HepG2 (cell line): ENCODE results near the gene RPRML. TPM values are rescaled to one million over a fixed set of nuclear protein-coding genes. Genes with fewer than 3 reads are reported as not detected.
"Not testable (repeated sequence)": the region's sequence is repeated elsewhere in the genome, so short reads cannot be mapped to it uniquely, and the experiment has no call there.

ENCODE experiments used
- ATAC-seq: fragments of 200-7000 bp; cut with Tn5 transposase; 3 replicates; pipeline ENCODE4 v1.9.1; 2020; ENCODE audit warnings: mild to moderate bottlenecking, moderate library complexity
- BruUV-seq: library from RNA; stranded (reverse); fragments of 400-500 nt; replicated peaks from 2 replicates; lab custom pipeline; 2021; lab: Mats Ljungman, UMichigan
- CTCF ChIA-PET: fragments of 300-600 bp; formaldehyde crosslinking; extraction: SDS; loops from one replicate; lab custom pipeline; 2021; ENCODE audit warnings: low total read pairs, inconsistent platforms, low intra/inter-chr PET ratio; lab: Yijun Ruan, JAX
- POLR2A ChIA-PET: fragments of 350-600 bp; sonication (Branson Sonifier 250); formaldehyde crosslinking; loops from one replicate; lab custom pipeline; 2020; ENCODE audit warnings: antibody characterized with exemption, inconsistent platforms; lab: Yijun Ruan, JAX
- DNase-seq: peaks from one replicate; pipeline ENCODE4 v3.0.0-alpha.2; 2015; ENCODE audit warnings: low spot score
- FAIRE-seq: peaks from 3 replicates; lab custom pipeline; 2011; peaks lifted over from hg19 to GRCh38; lab: Jason Lieb, UNC
- H2AFZ ChIP-seq: one replicate; pipeline ENCODE4 v1.6.1; 2011; ENCODE audit warnings: low read length, inconsistent platforms
- H3K27ac ChIP-seq: fragments of 300-600 bp; 3 replicates; pipeline ENCODE4 v1.8.0; 2011; ENCODE audit warnings: mixed run types, mild to moderate bottlenecking, mixed read lengths, low read length, inconsistent platforms; ENCODE audit not compliant: insufficient read depth; ENCODE audit errors: extremely low read length
- H3K27me3 ChIP-seq, 2 experiments: fragments of 200-600 bp in 1 of 2; 2 replicates in 1 of 2; 3 replicates in 1 of 2; pipeline versions ENCODE4 v1.6.0 to v1.8.0; 2011; ENCODE audit warnings: low read length in 2 of 2, mild to moderate bottlenecking in 2 of 2, moderate library complexity in 2 of 2, inconsistent platforms in 1 of 2; ENCODE audit not compliant: insufficient read depth in 2 of 2, control insufficient read depth in 1 of 2
- H3K36me3 ChIP-seq, 2 experiments: fragments of 200-600 bp in 1 of 2; replicated peaks in 1 of 2; 2 replicates in 1 of 2; 3 replicates in 1 of 2; pipeline versions ENCODE4 v1.5.1 to v1.8.0; 2011; ENCODE audit warnings: low read length in 2 of 2, inconsistent platforms in 1 of 2; ENCODE audit not compliant: insufficient read depth in 2 of 2, control insufficient read depth in 1 of 2
- H3K4me1 ChIP-seq: 2 replicates; pipeline ENCODE4 v1.5.1; 2012; ENCODE audit warnings: low read length, inconsistent platforms; ENCODE audit not compliant: insufficient read depth
- H3K4me2 ChIP-seq: 2 replicates; pipeline ENCODE4 v1.6.0; 2011; ENCODE audit warnings: low read depth, low read length, inconsistent platforms
- H3K4me3 ChIP-seq, 3 experiments: fragments of 200-600 bp in 1 of 3; sonication (generic), shearing (Covaris generic) in 1 of 3; replicated peaks in 1 of 3; 2 replicates each; pipeline ENCODE4 v1.5.1; 2011 to 2016; ENCODE audit warnings: low read length in 3 of 3, inconsistent platforms in 2 of 3, low read depth in 2 of 3, mild to moderate bottlenecking in 2 of 3, control low read depth in 1 of 3, mixed read lengths in 1 of 3; ENCODE audit not compliant: insufficient read depth in 1 of 3
- H3K79me2 ChIP-seq: one replicate; pipeline ENCODE4 v1.6.1; 2011; ENCODE audit warnings: low read length, inconsistent platforms; ENCODE audit not compliant: insufficient read depth
- H3K9ac ChIP-seq: 2 replicates; pipeline ENCODE4 v1.6.0; 2011; ENCODE audit warnings: mild to moderate bottlenecking, low read depth, low read length, inconsistent platforms; ENCODE audit not compliant: insufficient read depth
- H3K9me3 ChIP-seq: 2 replicates; pipeline ENCODE4 v1.5.1; 2012; ENCODE audit warnings: mild to moderate bottlenecking, low read length
- H4K20me1 ChIP-seq: 2 replicates; pipeline ENCODE4 v1.6.0; 2011; ENCODE audit warnings: inconsistent platforms, mild to moderate bottlenecking, low read length, moderate library complexity; ENCODE audit not compliant: insufficient read depth
- BHLHE40 ChIP-seq: IDR thresholded peaks from 2 replicates; pipeline ENCODE4 v1.6.1; 2011; ENCODE audit warnings: low read length, improper control_type of control experiment
- FOXA1 ChIP-seq, 2 experiments: fragments of 450-650 bp in 1 of 2; sonication (generic) in 1 of 2; formaldehyde crosslinking in 1 of 2; IDR thresholded peaks; 2 replicates each; pipeline versions ENCODE4 v1.4.0 to v1.6.1; 2016 to 2020; ENCODE audit warnings: missing genetic modification reagents in 1 of 2
- ZNF503 ChIP-seq: sonication (generic); formaldehyde crosslinking; IDR thresholded peaks from 2 replicates; pipeline ENCODE4 v1.4.0; 2020; ENCODE audit warnings: missing genetic modification reagents
- WGBS: methylation state at CpG from one replicate; pipeline ENCODE4 v1.1.6; 2017; ENCODE audit warnings: low lambda C conversion rate; 5-methylcytosine and 5-hydroxymethylcytosine counted together
- in situ Hi-C: cut with HindIII; loops from 2 replicates; pipeline ENCODE4 v1.10.0; 2017; ENCODE audit warnings: low pct_unique_long_range_greater_than_20kb; ENCODE audit not compliant: extremely low pct_ligation_motif_present
- intact Hi-C: fragments of 100-400 bp; cut with micrococcal nuclease; formaldehyde crosslinking; loops from one replicate; pipeline ENCODE4 v1.10.0; 2022; ENCODE audit not compliant: unreplicated experiment
- polyA plus RNA-seq, 8 experiments: library from polyadenylated mRNA; depleted of rRNA in 3 of 8; stranded (reverse) in 7 of 8; unstranded in 1 of 8; fragments of >200 nt; fragmentation: Illumina TruSeq in 4 of 8; extraction: Trizol in 4 of 8; gene quantifications; 2 replicates each; pipeline versions ENCODE4 v1.2.1 to v1.2.3, GENCODE V29; 2011 to 2016; ENCODE audit warnings: low read depth in 4 of 8, missing spikeins in 1 of 8, mixed read lengths in 1 of 8; ENCODE audit not compliant: insufficient read depth in 1 of 8
- total RNA-seq, 5 experiments: library from RNA; depleted of rRNA; stranded (reverse); fragments of >200 nt; fragmentation: Illumina TruSeq; extraction: Trizol; gene quantifications; 2 replicates each; pipeline ENCODE4 v1.2.3, GENCODE V29; 2016; ENCODE audit warnings: low read depth in 1 of 5
- TF ChIP-seq, protein P1 (sequence below): sonication (generic); formaldehyde crosslinking; IDR thresholded peaks from 2 replicates; pipeline ENCODE4 v1.5.1; 2020; ENCODE audit warnings: mild to moderate bottlenecking, missing genetic modification reagents, borderline replicate concordance
- TF ChIP-seq, protein P2 (sequence below): sonication (generic); formaldehyde crosslinking; IDR thresholded peaks from 2 replicates; pipeline ENCODE4 v1.4.0; 2020; ENCODE audit warnings: missing genetic modification reagents, borderline replicate concordance
- TF ChIP-seq, protein P3 (sequence below), 2 experiments: sonication (generic) in 1 of 2; formaldehyde crosslinking in 1 of 2; IDR thresholded peaks; 2 replicates each; pipeline versions ENCODE4 v1.4.0 to v1.6.1; 2016 to 2020; ENCODE audit warnings: borderline replicate concordance in 1 of 2, low read depth in 1 of 2, mild to moderate bottlenecking in 1 of 2, missing genetic modification reagents in 1 of 2

RPRML gene
- total and polyA plus RNA-seq, 2 of the 13 experiments (the other 11 are each of a cell fraction or from before 2014, with no cell fraction given) = not detected

GRCh38 chr17:47016966-47017365, 37.9 kb upstream of the RPRML start:
- H3K9ac ChIP-seq, DNase-seq, in situ Hi-C loops, H3K27me3 ChIP-seq, H3K4me3 ChIP-seq, H4K20me1 ChIP-seq, intact Hi-C loops, BruUV-seq, CTCF ChIA-PET, POLR2A ChIA-PET, H3K36me3 ChIP-seq, ATAC-seq, H3K4me2 ChIP-seq, H2AFZ ChIP-seq, H3K4me1 ChIP-seq, H3K27ac ChIP-seq, H3K9me3 ChIP-seq, H3K79me2 ChIP-seq, FAIRE-seq: not testable (repeated sequence)
- WGBS = 94% methylated on average over 9 of the region's 15 CpGs

GRCh38 chr17:47013341-47013740, 34.3 kb upstream of the RPRML start:
- no peak for FAIRE-seq
- Histone ChIP-seq H2AFZ (no peak overlapping the region), H4K20me1 (no peaks in the 10 kb centered on the region), H3K27me3 (no peaks in the 10 kb centered on the region), H3K9ac (no peak overlapping the region), H3K79me2 (no peaks in the 10 kb centered on the region), H3K4me2 (no peak overlapping the region), H3K4me1 (no peaks in the 10 kb centered on the region), H3K4me3 (no peak overlapping the region), H3K36me3 (no peaks in the 10 kb centered on the region; a peak in 1 of 5 replicates), H3K27ac (no peak overlapping the region), H3K9me3 (no peaks in the 10 kb centered on the region)
- intact Hi-C loops = no loop called here
- BruUV-seq = no TSS peak
- no peak for ATAC-seq
- ChIA-PET CTCF (no interaction called here), POLR2A (no interaction called here)
- in situ Hi-C loops = no loop called here
- no peak for DNase-seq
- WGBS = 60% methylated on average over 2 of the region's 2 CpGs
- TF ChIP-seq, protein P1, sequence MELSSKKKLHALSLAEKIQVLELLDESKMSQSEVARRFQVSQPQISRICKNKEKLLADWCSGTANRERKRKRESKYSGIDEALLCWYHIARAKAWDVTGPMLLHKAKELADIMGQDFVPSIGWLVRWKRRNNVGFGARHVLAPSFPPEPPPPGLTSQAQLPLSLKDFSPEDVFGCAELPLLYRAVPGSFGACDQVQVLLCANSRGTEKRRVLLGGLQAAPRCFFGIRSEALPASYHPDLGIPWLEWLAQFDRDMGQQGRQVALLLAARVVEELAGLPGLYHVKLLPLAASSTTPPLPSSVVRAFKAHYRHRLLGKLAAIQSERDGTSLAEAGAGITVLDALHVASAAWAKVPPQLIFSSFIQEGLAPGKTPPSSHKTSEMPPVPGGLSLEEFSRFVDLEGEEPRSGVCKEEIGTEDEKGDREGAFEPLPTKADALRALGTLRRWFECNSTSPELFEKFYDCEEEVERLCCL (CRISPR knock-in tag) = no peak
- TF ChIP-seq, protein P2, sequence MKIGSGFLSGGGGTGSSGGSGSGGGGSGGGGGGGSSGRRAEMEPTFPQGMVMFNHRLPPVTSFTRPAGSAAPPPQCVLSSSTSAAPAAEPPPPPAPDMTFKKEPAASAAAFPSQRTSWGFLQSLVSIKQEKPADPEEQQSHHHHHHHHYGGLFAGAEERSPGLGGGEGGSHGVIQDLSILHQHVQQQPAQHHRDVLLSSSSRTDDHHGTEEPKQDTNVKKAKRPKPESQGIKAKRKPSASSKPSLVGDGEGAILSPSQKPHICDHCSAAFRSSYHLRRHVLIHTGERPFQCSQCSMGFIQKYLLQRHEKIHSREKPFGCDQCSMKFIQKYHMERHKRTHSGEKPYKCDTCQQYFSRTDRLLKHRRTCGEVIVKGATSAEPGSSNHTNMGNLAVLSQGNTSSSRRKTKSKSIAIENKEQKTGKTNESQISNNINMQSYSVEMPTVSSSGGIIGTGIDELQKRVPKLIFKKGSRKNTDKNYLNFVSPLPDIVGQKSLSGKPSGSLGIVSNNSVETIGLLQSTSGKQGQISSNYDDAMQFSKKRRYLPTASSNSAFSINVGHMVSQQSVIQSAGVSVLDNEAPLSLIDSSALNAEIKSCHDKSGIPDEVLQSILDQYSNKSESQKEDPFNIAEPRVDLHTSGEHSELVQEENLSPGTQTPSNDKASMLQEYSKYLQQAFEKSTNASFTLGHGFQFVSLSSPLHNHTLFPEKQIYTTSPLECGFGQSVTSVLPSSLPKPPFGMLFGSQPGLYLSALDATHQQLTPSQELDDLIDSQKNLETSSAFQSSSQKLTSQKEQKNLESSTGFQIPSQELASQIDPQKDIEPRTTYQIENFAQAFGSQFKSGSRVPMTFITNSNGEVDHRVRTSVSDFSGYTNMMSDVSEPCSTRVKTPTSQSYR (CRISPR knock-in tag) = no peak
- TF ChIP-seq, protein P3, sequence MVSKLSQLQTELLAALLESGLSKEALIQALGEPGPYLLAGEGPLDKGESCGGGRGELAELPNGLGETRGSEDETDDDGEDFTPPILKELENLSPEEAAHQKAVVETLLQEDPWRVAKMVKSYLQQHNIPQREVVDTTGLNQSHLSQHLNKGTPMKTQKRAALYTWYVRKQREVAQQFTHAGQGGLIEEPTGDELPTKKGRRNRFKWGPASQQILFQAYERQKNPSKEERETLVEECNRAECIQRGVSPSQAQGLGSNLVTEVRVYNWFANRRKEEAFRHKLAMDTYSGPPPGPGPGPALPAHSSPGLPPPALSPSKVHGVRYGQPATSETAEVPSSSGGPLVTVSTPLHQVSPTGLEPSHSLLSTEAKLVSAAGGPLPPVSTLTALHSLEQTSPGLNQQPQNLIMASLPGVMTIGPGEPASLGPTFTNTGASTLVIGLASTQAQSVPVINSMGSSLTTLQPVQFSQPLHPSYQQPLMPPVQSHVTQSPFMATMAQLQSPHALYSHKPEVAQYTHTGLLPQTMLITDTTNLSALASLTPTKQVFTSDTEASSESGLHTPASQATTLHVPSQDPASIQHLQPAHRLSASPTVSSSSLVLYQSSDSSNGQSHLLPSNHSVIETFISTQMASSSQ (IDR thresholded peaks at IDR 0.05; ENCODE audit: low read depth) = no peak
- TF ChIP-seq, protein P3 (CRISPR knock-in tag; IDR thresholded peaks at IDR 0.05; ENCODE audit: borderline replicate concordance) = no peak
- no peak for TF ChIP-seq BHLHE40
- TF ChIP-seq ZNF503 (CRISPR knock-in tag) = no peak
- TF ChIP-seq FOXA1 (IDR thresholded peaks at IDR 0.05) = no peak
- no peak for TF ChIP-seq FOXA1 (CRISPR knock-in tag; IDR thresholded peaks at IDR 0.05)
